Esophagus muscularis mucosa (tissue), 4 donors: Measurements from ENCODE around the gene SMAD2. TPM values are rescaled to one million over a fixed set of nuclear protein-coding genes. Genes with fewer than 3 reads are reported as not detected.

Experiments
- DNase-seq: peaks from one replicate; pipeline ENCODE4 v3.0.0-alpha.2; 2017; ENCODE audit errors: extremely low spot score
- H3K27ac ChIP-seq, 4 donors: fragments of 200-600 bp; sonication (generic); replicated peaks in 1 of 4; 1 replicate in 3 of 4; 2 replicates in 1 of 4; pipeline ENCODE4 v1.5.1; 2016 to 2019; ENCODE audit warnings: mild to moderate bottlenecking in 1 of 4
- H3K27me3 ChIP-seq, 4 donors: fragments of 200-600 bp; sonication (generic); one replicate each; pipeline versions ENCODE4 v1.5.1 to v1.6.0; 2016 to 2019
- H3K36me3 ChIP-seq, 4 donors: fragments of 200-600 bp; sonication (generic); one replicate each; pipeline ENCODE4 v1.5.1; 2016 to 2019
- H3K4me1 ChIP-seq, 4 donors: fragments of 200-600 bp; sonication (generic); one replicate each; pipeline ENCODE4 v1.5.1; 2016 to 2019
- H3K4me3 ChIP-seq, 4 donors: fragments of 200-600 bp; sonication (generic); 1 replicate in 2 of 4; 2 replicates in 2 of 4; pipeline ENCODE4 v1.5.1; 2016 to 2019; ENCODE audit warnings: mild to moderate bottlenecking in 4 of 4, moderate library complexity in 1 of 4
- H3K9me3 ChIP-seq, 4 donors: fragments of 200-600 bp; sonication (generic); 1 replicate in 3 of 4; 2 replicates in 1 of 4; pipeline ENCODE4 v1.5.1; 2016 to 2019
- CTCF ChIP-seq, 3 experiments: fragments of 200-600 bp in 2 of 3; fragments of 450-650 bp in 1 of 3; sonication (generic) in 2 of 3; IDR thresholded peaks; one replicate each; pipeline ENCODE4 v1.5.1; 2017 to 2019; ENCODE audit warnings: antibody characterized with exemption in 3 of 3, mild to moderate bottlenecking in 2 of 3, moderate library complexity in 1 of 3
- EP300 ChIP-seq: sonication (generic); formaldehyde crosslinking; IDR thresholded peaks from one replicate; pipeline ENCODE4 v1.6.1; 2017; ENCODE audit warnings: antibody characterized with exemption
- POLR2A ChIP-seq: fragments of 450-650 bp; IDR thresholded peaks from one replicate; pipeline ENCODE4 v1.6.1; 2017; ENCODE audit warnings: antibody characterized with exemption, moderate library complexity, mild to moderate bottlenecking, low read depth
- POLR2AphosphoS5 ChIP-seq, 2 donors: sonication (generic); formaldehyde crosslinking; IDR thresholded peaks; one replicate each; pipeline ENCODE4 v1.6.1; 2017; ENCODE audit warnings: antibody characterized with exemption in 2 of 2
- WGBS: methylation state at CpG from one replicate; pipeline ENCODE4 v1.1.5; 2018; 5-methylcytosine and 5-hydroxymethylcytosine counted together
- intact Hi-C: fragments of 100-400 bp; cut with DNase I; formaldehyde crosslinking; loops from one replicate; pipeline ENCODE4 v1.15.1; 2023
- total RNA-seq, 4 donors: library from RNA; depleted of rRNA; stranded (reverse); fragments of >200 nt; gene quantifications; one replicate each; pipeline versions ENCODE4 v1.1.0 to v1.2.1, GENCODE V29; 2016

SMAD2 gene
- total RNA-seq: 10 to 100 TPM; 35.7 to 93.4 (median 89.2) TPM

GRCh38 chr18:47930199-47930930 is at the start of gene SMAD2:
Gene SMAD2, minus strand, starts transcription at chr18:47930659. Its CDS starts 33,903 bp downstream, at chr18:47896756.
- WGBS: under 1% methylated on average over 20 of the region's 93 CpGs
- intact Hi-C loops: loop anchor here (5.0 kb wide), 1 partner anchor 92 kb away; no protein-coding TSS in a partner anchor
- peak within 1 kb of the TSS; percentile 95 to 97 (median 97) for H3K27ac ChIP-seq
- no peaks in the 10 kb centered on the region for H3K27me3 ChIP-seq
- peaks cover 29 to 51% (median 49%) of the 10 kb centered on the region in 4 donors for H3K4me1 ChIP-seq
- no peaks in the 10 kb centered on the region for H3K9me3 ChIP-seq
- no peaks in the 10 kb centered on the region for H3K36me3 ChIP-seq
- peak; percentile 93 for DNase-seq
- H3K4me3 ChIP-seq: peak within 1 kb of the TSS; percentile 78 to 99 (median 92)
- no peak for TF ChIP-seq CTCF (IDR thresholded peaks at IDR 0.05)
- TF ChIP-seq POLR2AphosphoS5 (IDR thresholded peaks at IDR 0.05): peak; percentile 12 to 48
- TF ChIP-seq POLR2A: peak; percentile 15
- TF ChIP-seq EP300: no peak

- no peak overlapping the region for H3K4me3 ChIP-seq
- H3K4me1 ChIP-seq: no peaks in the 10 kb centered on the region
- H3K9me3 ChIP-seq: no peaks in the 10 kb centered on the region
- WGBS: 64% methylated on average over 4 of the region's 5 CpGs
- H3K36me3 ChIP-seq: no peaks in the 10 kb centered on the region
- no peak for TF ChIP-seq EP300
- TF ChIP-seq POLR2A: no peak
- no peak for TF ChIP-seq CTCF (IDR thresholded peaks at IDR 0.05)
- no peak for TF ChIP-seq POLR2AphosphoS5 (IDR thresholded peaks at IDR 0.05)
- H3K27ac ChIP-seq: no peak overlapping the region
- DNase-seq: peak; percentile 89
- intact Hi-C loops: no loop called here
- no peaks in the 10 kb centered on the region for H3K27me3 ChIP-seq
These were observed 49.2 kb upstream of the SMAD2 start for GRCh38 chr18:47979611-47980200.

- 83% methylated on average over 1 of the region's 1 CpG for whole genome bisulfite sequencing
- no peak for DNase-seq
- TF ChIP-seq POLR2AphosphoS5 (IDR thresholded peaks at IDR 0.05): no peak
- TF ChIP-seq POLR2A: no peak
- TF ChIP-seq EP300: no peak
- TF ChIP-seq CTCF (IDR thresholded peaks at IDR 0.05): no peak
- Histone ChIP-seq H3K9me3 (no peaks in the 10 kb centered on the region), H3K27ac (no peak overlapping the region), H3K27me3 (no peaks in the 10 kb centered on the region), H3K36me3 (no peaks in the 10 kb centered on the region), H3K4me1 (no peaks in the 10 kb centered on the region), H3K4me3 (no peak overlapping the region)
- intact Hi-C loops: no loop called here
These were observed 48.1 kb upstream of the SMAD2 start for GRCh38 chr18:47978603-47979002.

GRCh38 chr18:47978141-47978540 is 47.7 kb upstream of the SMAD2 start:
- Histone ChIP-seq H3K4me1 (no peaks in the 10 kb centered on the region), H3K36me3 (no peaks in the 10 kb centered on the region), H3K27ac (no peak overlapping the region), H3K9me3 (no peaks in the 10 kb centered on the region), H3K27me3 (no peaks in the 10 kb centered on the region), H3K4me3 (no peak overlapping the region)
- WGBS: 88% methylated on average over 2 of the region's 2 CpGs
- TF ChIP-seq POLR2AphosphoS5 (IDR thresholded peaks at IDR 0.05): no peak
- TF ChIP-seq POLR2A: no peak
- TF ChIP-seq CTCF (IDR thresholded peaks at IDR 0.05): no peak
- TF ChIP-seq EP300: no peak
- DNase-seq: no peak
- intact Hi-C loops: no loop called here
